GM19240 (cell line): ENCODE data around the gene UVRAG.
"Not testable (repeated sequence)": the region's sequence is repeated elsewhere in the genome, so short reads cannot be mapped to it uniquely, and the experiment has no call there.

Source experiments
- DNase-seq: peaks from one replicate; pipeline ENCODE4 v3.0.0; 2011; ENCODE audit warnings: low spot score; ENCODE audit not compliant: insufficient read length

The UVRAG gene

GRCh38 chr11:75873417-75874221, 58.6 kb downstream of the UVRAG start:
- peak; percentile 25 for DNase-seq

- no peak for DNase-seq
Measured at GRCh38 chr11:75874684-75875341, 59.8 kb downstream of the UVRAG start.

- DNase-seq: not testable (repeated sequence)
Measured at GRCh38 chr11:75877327-75877726, 62.3 kb downstream of the UVRAG start.

- DNase-seq: not testable (repeated sequence)
Measured at GRCh38 chr11:75877931-75878330, 62.9 kb downstream of the UVRAG start.

- no peak for DNase-seq
Measured at GRCh38 chr11:75878933-75879332, 63.9 kb downstream of the UVRAG start.

- no peak for DNase-seq
Measured at GRCh38 chr11:75879737-75880136, 64.7 kb downstream of the UVRAG start.

GRCh38 chr11:75880343-75880742, 65.3 kb downstream of the UVRAG start:
- not testable (repeated sequence) for DNase-seq

GRCh38 chr11:75884321-75884720, 69.3 kb downstream of the UVRAG start:
- DNase-seq: no peak

- no peak for DNase-seq
Measured at GRCh38 chr11:75888416-75888815, 73.4 kb downstream of the UVRAG start.

GRCh38 chr11:75891947-75892739, 77.1 kb downstream of the UVRAG start:
- DNase-seq: no peak

- no peak for DNase-seq
Measured at GRCh38 chr11:75893251-75893650, 78.2 kb downstream of the UVRAG start.

GRCh38 chr11:75894036-75894585, 79.1 kb downstream of the UVRAG start:
- no peak for DNase-seq

- no peak for DNase-seq
Measured at GRCh38 chr11:75896843-75897419, 81.9 kb downstream of the UVRAG start.

- DNase-seq: no peak
Measured at GRCh38 chr11:75898871-75899270, 83.9 kb downstream of the UVRAG start.

- no peak for DNase-seq
Measured at GRCh38 chr11:75899806-75900205, 84.8 kb downstream of the UVRAG start.

GRCh38 chr11:75900848-75901247, 85.8 kb downstream of the UVRAG start:
- DNase-seq: no peak

- DNase-seq: no peak
Measured at GRCh38 chr11:75902631-75903030, 87.6 kb downstream of the UVRAG start.

- no peak for DNase-seq
Measured at GRCh38 chr11:75903276-75903675, 88.3 kb downstream of the UVRAG start.

- no peak for DNase-seq
Measured at GRCh38 chr11:75905434-75905833, 90.4 kb downstream of the UVRAG start.

- DNase-seq: no peak
Measured at GRCh38 chr11:75907906-75908527, 93.0 kb downstream of the UVRAG start.
